ENCODE measurements around the gene RPTOR.

Gene RPTOR

GRCh38 chr17:80961541-80962330, 417.1 kb downstream of the RPTOR start:
- no peak for DNase-seq (ENCODE audit: low spot score)

DNA sequence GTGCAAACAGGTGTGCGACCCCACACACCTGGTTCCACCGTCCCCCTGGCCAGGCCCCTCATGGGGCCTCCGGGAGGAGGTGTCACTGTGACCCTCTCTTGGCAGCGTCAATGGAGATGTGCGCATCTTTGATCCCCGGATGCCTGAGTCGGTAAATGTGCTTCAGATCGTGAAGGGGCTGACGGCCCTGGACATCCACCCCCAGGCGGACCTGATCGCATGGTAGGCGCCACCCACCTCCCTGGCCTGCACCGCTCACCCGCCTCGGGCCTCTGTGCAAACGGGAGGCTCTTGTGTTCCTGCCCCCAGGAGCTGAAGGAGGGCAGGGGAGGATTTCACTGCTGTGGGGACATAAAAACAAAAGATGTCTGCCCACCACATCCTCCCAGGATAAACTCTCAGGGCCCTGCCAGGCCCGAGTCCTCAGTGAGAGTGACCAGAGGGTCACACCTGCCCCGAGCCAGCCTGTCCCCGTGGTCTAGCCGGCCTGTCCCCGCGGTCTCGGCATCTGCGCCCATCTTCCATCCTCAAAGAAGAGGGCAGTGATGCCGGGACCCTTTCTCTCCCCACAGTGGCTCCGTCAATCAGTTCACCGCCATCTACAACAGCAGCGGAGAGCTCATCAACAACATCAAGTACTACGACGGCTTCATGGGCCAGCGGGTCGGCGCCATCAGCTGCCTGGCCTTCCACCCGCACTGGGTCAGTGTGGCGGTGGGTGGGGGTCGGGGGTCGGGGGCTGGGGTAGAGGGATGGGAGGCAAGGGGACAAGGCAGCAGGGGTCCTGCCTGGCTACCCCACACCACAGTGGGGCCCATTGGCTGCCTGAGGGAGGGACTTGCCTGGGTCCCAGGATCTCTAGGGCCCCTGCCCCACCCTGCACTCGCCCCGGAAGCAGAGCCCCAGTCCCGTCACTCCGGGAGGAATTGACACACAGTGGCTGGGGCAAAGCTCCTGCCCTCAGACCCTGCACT, 418.0 kb downstream of the RPTOR start:
- no peak for DNase-seq (ENCODE audit: low spot score)

GRCh38 chr17:80963812-80964543, 419.3 kb downstream of the RPTOR start:
- no peak for DNase-seq (ENCODE audit: low spot score)

DNA sequence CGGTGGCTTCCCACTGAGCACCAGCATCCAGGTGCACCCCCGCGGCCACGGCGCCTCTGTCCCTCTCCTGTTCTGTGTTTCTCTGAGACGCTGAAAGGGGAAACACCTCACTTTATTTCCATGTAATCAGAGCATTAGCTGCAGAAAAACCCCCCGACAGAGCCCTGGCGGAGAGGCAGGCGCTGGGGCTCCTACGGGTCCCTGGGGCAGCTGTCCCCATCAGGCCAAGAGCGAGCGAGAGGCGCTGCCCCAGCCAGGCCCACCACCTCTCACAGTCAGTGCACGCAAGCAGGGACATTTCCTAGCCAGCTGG, 419.9 kb downstream of the RPTOR start:
- no peak for DNase-seq (ENCODE audit: low spot score)

GRCh38 chr17:80964859-80965580, 420.4 kb downstream of the RPTOR start:
- DNase-seq (ENCODE audit: low spot score): no peak

DNA sequence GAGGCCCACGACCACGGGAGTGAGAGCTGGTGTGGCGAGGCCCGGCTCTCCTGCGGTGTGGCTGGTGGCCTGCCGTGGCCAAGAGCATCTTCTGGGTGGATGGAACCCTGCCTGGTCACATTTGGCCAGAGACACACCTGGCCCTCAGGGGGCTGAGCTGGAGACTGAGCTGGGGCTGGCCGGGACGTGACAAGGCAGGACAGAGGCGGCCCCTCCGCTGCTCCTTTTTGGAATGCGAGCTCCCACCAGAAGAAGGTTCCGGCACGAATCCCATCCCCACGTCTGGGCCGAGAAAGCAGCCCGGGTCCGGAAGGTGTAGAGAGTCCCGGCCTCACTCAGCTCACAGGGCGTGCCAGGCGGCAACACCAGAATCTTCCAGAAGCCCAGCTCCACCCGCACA, 421.0 kb downstream of the RPTOR start:
- no peak for DNase-seq (ENCODE audit: low spot score)

GRCh38 chr17:80967404-80967872, 422.8 kb downstream of the RPTOR start:
- no peak for DNase-seq (ENCODE audit: low spot score)

GRCh38 chr17:80968602-80969029, 424.0 kb downstream of the RPTOR start:
- no peak for DNase-seq (ENCODE audit: low spot score)

GRCh38 chr17:80969030-80969673, 424.5 kb downstream of the RPTOR start:
- no peak for DNase-seq (ENCODE audit: low spot score)

DNA sequence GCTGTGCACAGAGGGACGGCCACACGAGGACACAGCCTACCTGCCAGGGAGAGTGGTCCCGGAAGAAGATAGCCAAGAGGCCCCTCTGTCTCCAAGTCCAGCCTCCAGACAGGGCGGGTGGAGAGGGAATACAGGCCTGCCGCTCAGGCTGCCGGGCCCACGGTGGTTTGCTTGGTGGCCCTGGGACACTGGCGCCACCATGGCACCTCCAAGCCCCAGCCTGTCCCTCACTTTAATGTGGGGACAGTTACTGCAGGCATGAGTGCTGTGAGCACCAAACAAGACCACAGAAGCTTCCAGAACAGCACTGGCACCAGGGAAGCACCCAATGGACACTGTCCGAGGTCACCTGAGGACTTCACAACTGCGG, 425.0 kb downstream of the RPTOR start:
- DNase-seq (ENCODE audit: low spot score): no peak

GRCh38 chr17:80970044-80970761, 425.6 kb downstream of the RPTOR start:
- no peak for DNase-seq (ENCODE audit: low spot score)

DNA sequence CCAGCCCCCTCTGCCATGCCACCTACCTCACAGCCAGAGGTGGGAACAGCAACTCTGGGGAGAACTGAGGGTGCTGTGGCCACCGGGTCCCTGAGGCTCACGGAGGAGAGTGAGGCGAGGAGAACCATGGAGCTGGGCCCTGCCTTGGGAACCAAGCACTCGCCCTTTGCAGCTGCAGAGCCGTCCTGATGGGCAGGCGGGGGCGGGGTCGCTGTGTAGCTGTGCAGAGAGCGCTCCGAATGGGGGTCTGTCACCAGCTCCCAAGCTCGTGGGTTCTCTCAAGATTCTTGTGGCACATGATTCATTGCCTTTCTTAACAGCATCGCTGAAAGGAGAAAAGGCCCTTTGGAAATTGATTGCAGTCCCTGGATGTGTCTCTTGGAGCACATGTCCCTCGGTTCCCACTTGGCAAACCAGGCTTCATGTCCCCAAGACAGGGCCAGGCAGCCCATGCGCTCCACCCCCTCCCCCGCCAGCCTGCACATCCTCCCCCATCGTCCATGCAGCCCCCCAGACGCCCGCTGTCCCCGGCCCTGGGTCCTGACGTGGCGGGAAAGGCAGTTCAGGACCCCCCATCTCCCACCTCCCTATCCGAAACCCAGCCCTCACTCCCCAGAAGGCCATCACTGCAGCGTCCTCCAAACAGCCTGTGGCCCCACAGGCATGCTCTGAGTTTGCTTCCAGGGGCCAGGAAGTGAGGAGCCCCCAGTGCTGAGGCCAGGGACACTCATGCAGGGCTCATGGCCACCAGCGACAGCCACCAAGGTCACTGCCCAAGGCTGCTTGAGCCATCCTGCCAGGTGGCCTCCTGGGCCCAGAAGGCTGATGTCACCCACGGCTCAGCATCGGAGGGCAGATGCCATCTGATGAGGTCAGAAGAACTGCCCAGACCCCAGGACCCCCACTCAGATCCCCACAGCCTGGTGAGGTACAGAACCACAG, 426.4 kb downstream of the RPTOR start:
- DNase-seq (ENCODE audit: low spot score): no peak

DNA sequence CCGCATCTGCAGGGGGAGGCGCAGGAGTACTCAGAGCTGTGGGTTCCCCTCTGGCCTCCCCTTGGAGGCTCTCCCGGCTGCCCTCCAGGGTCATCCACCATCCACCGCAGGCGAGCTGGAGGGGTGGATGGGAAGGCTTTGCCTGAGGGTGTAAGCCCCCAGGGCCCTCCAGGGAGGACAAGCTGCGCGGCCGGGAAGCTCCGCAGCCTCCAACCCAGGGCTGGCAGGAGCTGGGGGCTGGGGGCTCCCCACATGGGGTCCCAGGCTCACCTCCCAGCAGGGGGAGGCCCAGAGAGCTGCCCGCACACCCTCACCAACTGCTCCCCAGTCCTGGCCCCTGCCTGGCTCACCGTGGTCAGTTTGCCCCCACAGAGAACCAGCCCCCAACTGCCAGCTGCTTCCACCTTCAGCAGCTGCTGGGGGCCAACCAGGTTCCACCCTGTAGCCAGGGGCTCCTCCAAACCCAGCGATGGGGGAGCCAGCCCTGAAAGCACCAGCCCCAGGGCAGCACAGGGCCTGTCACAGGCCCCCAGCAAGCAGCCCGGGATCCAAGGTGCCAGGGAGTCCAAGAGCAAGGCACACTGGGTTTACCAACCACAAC, 427.2 kb downstream of the RPTOR start:
- DNase-seq (ENCODE audit: low spot score): no peak

DNA sequence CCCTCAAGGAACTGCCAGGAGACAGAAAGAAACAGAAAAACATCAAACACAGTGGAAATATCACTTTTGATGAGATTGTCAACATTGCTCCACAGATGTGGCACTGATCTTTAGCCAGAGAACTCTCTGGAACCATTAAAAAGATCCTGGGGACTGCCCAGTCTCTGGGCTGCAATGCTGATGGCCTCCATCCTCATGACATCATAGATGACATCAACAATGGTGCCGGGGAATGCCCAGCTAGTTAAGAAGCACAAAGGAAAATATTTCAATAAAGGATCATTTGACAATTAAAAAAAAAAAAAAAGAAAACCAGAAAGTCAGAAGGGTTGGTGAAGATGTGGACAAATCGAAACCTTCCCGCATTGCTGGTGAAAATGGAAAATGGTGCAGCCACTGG, 432.1 kb downstream of the RPTOR start:
- no peak for DNase-seq (ENCODE audit: low spot score)

DNA sequence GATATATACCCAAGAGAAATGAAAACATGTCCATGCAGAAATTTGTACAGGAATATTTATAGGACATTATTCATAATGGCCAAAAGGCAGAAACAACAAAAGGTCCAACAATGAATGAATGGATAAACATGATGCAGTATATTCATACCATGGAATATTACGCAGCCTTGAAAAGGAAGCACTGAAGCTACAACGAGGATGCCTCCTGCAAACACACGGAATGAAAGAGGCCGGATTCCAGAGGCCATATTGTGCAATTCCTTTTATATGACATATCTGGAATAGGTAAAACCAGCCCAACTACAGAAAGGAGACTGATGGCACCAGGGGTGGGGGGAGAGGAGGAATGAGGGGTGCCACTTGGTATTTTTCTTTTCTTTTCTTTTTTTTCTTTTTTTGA, 432.5 kb downstream of the RPTOR start:
- DNase-seq (ENCODE audit: low spot score): no peak

DNA sequence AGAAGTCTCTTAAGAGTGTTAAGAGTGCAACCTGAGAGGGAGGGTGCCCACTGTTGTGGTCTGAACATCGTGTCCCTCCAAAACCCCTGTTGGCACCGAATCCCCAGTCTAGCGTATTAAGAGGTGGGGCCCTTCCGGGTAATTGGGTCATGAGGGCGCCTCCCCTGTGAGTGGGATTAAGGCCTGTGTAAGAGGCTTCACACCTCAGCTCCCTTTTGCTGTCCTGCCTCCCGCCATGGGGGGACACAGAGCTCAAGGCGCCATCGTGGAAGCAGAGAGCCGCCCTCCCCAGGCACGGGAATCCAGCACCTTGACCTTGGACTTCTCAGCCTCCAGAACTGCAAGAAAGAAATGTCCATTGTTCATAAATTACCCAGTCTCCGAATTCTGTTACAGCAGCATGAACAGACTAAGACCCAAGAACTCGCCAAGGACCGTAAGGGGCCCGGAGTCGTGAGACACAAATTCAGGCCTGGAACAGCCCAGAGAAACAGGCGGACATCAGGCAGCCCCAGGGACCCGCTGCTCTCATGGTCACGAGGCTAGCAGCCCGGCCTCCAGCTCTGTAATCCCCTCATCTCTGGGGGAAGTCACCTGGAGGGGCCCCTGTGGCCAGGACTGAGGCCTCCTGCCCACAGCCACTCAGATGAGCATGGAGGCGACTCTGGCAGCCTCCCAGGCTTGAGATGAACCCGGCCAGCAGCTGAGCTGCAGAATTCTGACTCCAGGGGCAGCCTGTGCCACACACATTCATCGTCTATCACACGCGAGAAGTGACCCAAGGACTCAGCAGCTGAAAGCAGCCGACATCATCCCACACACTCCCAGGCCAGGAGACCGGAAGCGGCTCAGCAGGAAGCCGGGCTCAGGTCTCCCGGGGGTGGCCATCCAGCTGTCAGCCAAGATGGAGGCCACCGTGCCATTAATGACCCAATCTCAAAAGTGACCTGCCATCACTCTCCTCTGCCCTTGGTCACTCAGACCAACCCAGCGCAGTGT, 434.2 kb downstream of the RPTOR start:
- no peak for DNase-seq (ENCODE audit: low spot score)

GRCh38 chr17:80979547-80980378, 435.1 kb downstream of the RPTOR start:
- no peak for DNase-seq (ENCODE audit: low spot score)

Measured in COLO829 (cell line).